IgD-negative memory B cell (primary cell): ENCODE measurements around the gene DDR2. TPM values are rescaled to one million over a fixed set of nuclear protein-coding genes. Genes with fewer than 3 reads are reported as not detected.

Experiments
- H3K27ac Mint-ChIP-seq, 3 donors: one replicate each; pipeline ENCODE4 v1.8.0; 2020 to 2022; ENCODE audit warnings: mild to moderate bottlenecking in 3 of 3, mixed read lengths in 3 of 3, moderate library complexity in 1 of 3
- H3K27me3 Mint-ChIP-seq: one replicate; pipeline ENCODE4 v1.8.0; 2021; ENCODE audit warnings: mixed read lengths
- H3K36me3 Mint-ChIP-seq: one replicate; pipeline ENCODE4 v1.8.0; 2020; ENCODE audit warnings: mild to moderate bottlenecking, mixed read lengths
- H3K4me1 Mint-ChIP-seq, 3 donors: one replicate each; pipeline ENCODE4 v1.8.0; 2020 to 2022; ENCODE audit warnings: mixed read lengths in 3 of 3, mild to moderate bottlenecking in 1 of 3
- H3K4me3 Mint-ChIP-seq, 4 donors: one replicate each; pipeline ENCODE4 v1.8.0; 2020 to 2022; ENCODE audit warnings: mild to moderate bottlenecking in 4 of 4, mixed read lengths in 4 of 4, moderate library complexity in 3 of 4
- H3K9me3 Mint-ChIP-seq, 3 donors: one replicate each; pipeline ENCODE4 v1.8.0; 2020 to 2021; ENCODE audit warnings: mixed read lengths in 3 of 3, mild to moderate bottlenecking in 1 of 3
- polyA plus RNA-seq: library from polyadenylated mRNA; unstranded; fragments of 300-500 nt; fragmentation: Illumina TruSeq; gene quantifications from one replicate; pipeline ENCODE4 v1.2.3, GENCODE V29; 2021

DDR2 gene
- polyA plus RNA-seq, 1 donor from 2014 or later, result 0.43 TPM

GRCh38 chr1:162691999-162692575 is 59.8 kb downstream of the DDR2 start:
- H3K27me3 Mint-ChIP-seq, result no peaks in the 10 kb centered on the region
- peaks cover 1% of the 10 kb centered on the region for H3K36me3 Mint-ChIP-seq
- H3K4me1 Mint-ChIP-seq, result peaks cover 0 to 2% (median 0%) of the 10 kb centered on the region in 3 donors
- no peak overlapping the region for H3K27ac Mint-ChIP-seq
- H3K9me3 Mint-ChIP-seq, result peaks cover 0 to 1% (median 0%) of the 10 kb centered on the region in 3 donors
- no peak overlapping the region for H3K4me3 Mint-ChIP-seq

GRCh38 chr1:162694911-162695310 is 62.6 kb downstream of the DDR2 start:
- Mint-ChIP-seq H3K4me1 (peaks cover 0 to 2% (median 0%) of the 10 kb centered on the region in 3 donors), H3K27ac (no peak overlapping the region), H3K27me3 (no peaks in the 10 kb centered on the region), H3K36me3 (peaks cover 1% of the 10 kb centered on the region), H3K9me3 (peaks cover 0 to 1% (median 0%) of the 10 kb centered on the region in 3 donors), H3K4me3 (no peak overlapping the region)

DNA sequence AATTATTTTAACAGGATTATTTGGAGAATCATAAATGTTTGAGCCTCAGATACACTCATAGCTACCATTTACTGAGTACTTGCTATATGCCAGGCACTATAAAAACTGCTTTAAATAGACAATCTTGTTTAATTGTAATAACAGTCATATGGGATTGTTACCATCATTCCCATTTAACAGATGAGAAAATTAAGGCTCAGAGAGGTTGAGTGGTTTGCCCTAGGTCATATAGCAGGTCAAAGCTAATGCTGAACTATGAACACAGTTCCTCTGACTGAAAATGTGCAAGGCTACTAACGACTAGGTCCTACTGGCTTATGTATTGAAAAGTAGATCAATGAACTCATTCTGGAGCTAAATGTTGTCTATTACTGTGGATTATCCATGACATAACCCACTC is 63.4 kb downstream of the DDR2 start:
- Mint-ChIP-seq H3K9me3 (peaks cover 0 to 1% (median 0%) of the 10 kb centered on the region in 3 donors), H3K27me3 (no peaks in the 10 kb centered on the region), H3K27ac (no peak overlapping the region), H3K36me3 (peaks cover 1% of the 10 kb centered on the region), H3K4me3 (no peak overlapping the region), H3K4me1 (peaks cover 0 to 2% (median 0%) of the 10 kb centered on the region in 3 donors)

GRCh38 chr1:162696286-162696862 is 64.1 kb downstream of the DDR2 start:
- no peak overlapping the region for H3K4me3 Mint-ChIP-seq
- no peaks in the 10 kb centered on the region for H3K27me3 Mint-ChIP-seq
- H3K27ac Mint-ChIP-seq, result no peak overlapping the region
- peaks cover 1% of the 10 kb centered on the region for H3K36me3 Mint-ChIP-seq
- no peaks in the 10 kb centered on the region for H3K4me1 Mint-ChIP-seq
- peaks cover 0 to 1% (median 0%) of the 10 kb centered on the region in 3 donors for H3K9me3 Mint-ChIP-seq

DNA sequence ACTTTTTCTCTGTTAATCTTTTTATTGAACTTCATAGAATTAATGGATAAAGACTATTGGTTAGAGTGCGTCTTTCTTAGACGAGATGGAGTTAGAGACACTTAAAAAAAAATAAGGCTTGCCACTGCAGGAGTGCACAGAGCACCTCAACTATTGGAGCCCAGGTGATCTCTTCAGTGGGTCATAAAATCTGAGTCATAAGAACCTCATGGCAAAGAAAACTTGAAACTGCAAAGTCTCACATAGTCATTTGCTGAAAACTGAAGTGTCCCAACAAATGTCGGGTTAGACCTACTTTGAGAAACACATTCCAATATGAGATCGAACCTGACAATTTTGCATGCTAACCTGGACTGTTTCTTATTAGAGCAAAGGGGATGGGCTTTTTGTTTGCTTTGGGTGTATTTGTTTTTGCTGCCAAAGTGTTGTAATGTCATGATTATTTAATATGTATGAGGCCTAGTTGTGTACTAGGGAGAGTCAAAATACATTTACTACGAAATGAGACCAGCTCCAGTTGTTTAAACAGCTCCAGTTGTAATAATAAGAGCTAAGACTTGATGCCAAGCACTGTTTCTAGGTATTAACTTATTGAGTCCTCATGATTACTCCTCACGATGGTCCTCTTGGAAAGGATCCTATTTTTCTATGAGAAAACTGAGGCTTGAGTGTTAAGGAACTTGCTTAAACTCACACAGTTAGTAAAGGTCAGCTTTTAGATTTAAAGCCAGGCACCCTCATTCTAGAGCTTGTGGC is 65.1 kb downstream of the DDR2 start:
- Mint-ChIP-seq H3K36me3 (peaks cover 1% of the 10 kb centered on the region), H3K4me1 (no peaks in the 10 kb centered on the region), H3K27ac (no peak overlapping the region), H3K4me3 (no peak overlapping the region), H3K27me3 (no peaks in the 10 kb centered on the region), H3K9me3 (peaks cover 0 to 1% (median 0%) of the 10 kb centered on the region in 3 donors)

DNA sequence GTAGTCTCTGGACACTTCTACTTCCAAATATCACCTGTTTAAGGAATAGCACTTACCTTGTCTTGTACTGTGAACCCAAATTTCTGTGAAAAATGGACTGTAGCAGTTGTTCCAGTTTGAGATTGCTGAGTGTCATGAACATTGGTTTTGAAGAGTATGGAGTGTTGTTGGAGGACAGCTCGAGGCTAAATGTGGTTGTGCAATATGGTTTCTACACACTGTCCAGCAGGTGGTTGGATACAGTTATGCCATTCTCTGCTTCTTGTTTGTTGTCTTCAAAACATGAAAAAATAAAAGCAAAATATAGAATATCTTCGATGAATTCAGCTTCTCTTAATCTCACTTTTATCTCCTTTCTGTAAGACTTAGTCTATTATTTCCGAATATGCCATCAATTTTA is 67.1 kb downstream of the DDR2 start:
- Mint-ChIP-seq H3K4me1 (no peaks in the 10 kb centered on the region), H3K9me3 (peaks cover 0 to under 1% (median 0%) of the 10 kb centered on the region in 3 donors), H3K27me3 (no peaks in the 10 kb centered on the region), H3K36me3 (no peaks in the 10 kb centered on the region), H3K27ac (no peak overlapping the region), H3K4me3 (no peak overlapping the region)

DNA sequence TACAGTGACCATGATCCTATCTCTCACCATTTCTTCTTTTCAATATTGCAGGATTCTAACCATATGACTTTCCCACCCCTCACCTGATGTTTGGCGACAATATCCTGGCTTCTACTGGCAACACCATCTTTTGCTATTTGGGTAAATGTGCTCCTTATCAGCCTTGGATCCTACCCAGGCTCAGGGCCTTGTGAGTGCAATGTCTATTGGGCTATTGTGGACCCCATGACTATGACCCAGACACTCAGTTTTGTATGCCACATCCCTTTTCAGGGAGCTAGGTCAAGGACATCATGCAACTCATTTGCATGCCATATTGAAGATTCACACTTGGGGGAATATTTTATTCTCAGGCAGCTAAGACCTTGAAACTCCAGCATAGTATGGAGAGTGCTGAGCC is 67.9 kb downstream of the DDR2 start:
- H3K27me3 Mint-ChIP-seq, result no peaks in the 10 kb centered on the region
- no peak overlapping the region for H3K27ac Mint-ChIP-seq
- H3K36me3 Mint-ChIP-seq, result no peaks in the 10 kb centered on the region
- H3K4me3 Mint-ChIP-seq, result no peak overlapping the region
- H3K9me3 Mint-ChIP-seq, result no peaks in the 10 kb centered on the region
- H3K4me1 Mint-ChIP-seq, result no peaks in the 10 kb centered on the region

GRCh38 chr1:162701286-162701685 is 69.0 kb downstream of the DDR2 start:
- Mint-ChIP-seq H3K4me3 (no peak overlapping the region), H3K27ac (no peak overlapping the region), H3K9me3 (no peaks in the 10 kb centered on the region), H3K36me3 (no peaks in the 10 kb centered on the region), H3K27me3 (no peaks in the 10 kb centered on the region), H3K4me1 (no peaks in the 10 kb centered on the region)

- H3K4me1 Mint-ChIP-seq, result no peaks in the 10 kb centered on the region
- no peaks in the 10 kb centered on the region for H3K9me3 Mint-ChIP-seq
- no peaks in the 10 kb centered on the region for H3K36me3 Mint-ChIP-seq
- H3K4me3 Mint-ChIP-seq, result no peak overlapping the region
- no peaks in the 10 kb centered on the region for H3K27me3 Mint-ChIP-seq
- no peak overlapping the region for H3K27ac Mint-ChIP-seq
Measured at GRCh38 chr1:162702628-162703027, 70.4 kb downstream of the DDR2 start.

DNA sequence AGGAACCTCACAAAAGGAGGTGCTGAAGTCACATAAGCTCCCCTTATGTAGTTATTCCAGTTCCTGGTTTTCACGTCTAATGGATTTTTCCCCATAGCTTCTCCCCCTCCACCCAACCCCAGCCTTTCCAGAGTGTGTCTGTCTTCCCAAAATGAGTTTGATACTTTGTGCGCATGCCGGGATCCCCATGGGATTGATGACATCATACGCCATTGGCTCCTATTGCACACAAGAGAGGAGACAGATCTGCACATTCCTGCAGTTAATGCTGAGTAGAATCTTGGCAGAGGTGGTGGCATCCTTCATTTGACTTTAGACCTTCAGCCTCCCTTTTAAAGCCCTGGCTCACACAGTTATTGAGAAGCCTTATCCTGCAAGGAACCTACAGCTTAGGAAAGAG is 71.4 kb downstream of the DDR2 start:
- Mint-ChIP-seq H3K27ac (no peak overlapping the region), H3K4me3 (no peak overlapping the region), H3K9me3 (no peaks in the 10 kb centered on the region)

GRCh38 chr1:162704673-162705424 is 72.6 kb downstream of the DDR2 start:
- Mint-ChIP-seq H3K27ac (no peak overlapping the region), H3K4me1 (no peaks in the 10 kb centered on the region)

More for the DNA sequence above, 71.4 kb downstream of the DDR2 start:
- H3K27me3 Mint-ChIP-seq, result no peaks in the 10 kb centered on the region
- H3K36me3 Mint-ChIP-seq, result no peaks in the 10 kb centered on the region
- H3K4me1 Mint-ChIP-seq, result no peaks in the 10 kb centered on the region

GRCh38 chr1:162706003-162706402 is 73.7 kb downstream of the DDR2 start:
- no peak overlapping the region for H3K27ac Mint-ChIP-seq
- H3K4me1 Mint-ChIP-seq, result no peaks in the 10 kb centered on the region
- no peak overlapping the region for H3K4me3 Mint-ChIP-seq
- H3K27me3 Mint-ChIP-seq, result peaks cover 1% of the 10 kb centered on the region
- H3K36me3 Mint-ChIP-seq, result no peaks in the 10 kb centered on the region
- no peaks in the 10 kb centered on the region for H3K9me3 Mint-ChIP-seq

More at GRCh38 chr1:162704673-162705424, 72.6 kb downstream of the DDR2 start:
- Mint-ChIP-seq H3K4me3 (no peak overlapping the region), H3K9me3 (no peaks in the 10 kb centered on the region), H3K27me3 (peaks cover under 1% of the 10 kb centered on the region), H3K36me3 (no peaks in the 10 kb centered on the region)

GRCh38 chr1:162706606-162707005 is 74.3 kb downstream of the DDR2 start:
- H3K4me1 Mint-ChIP-seq, result no peaks in the 10 kb centered on the region
- peaks cover 1% of the 10 kb centered on the region for H3K27me3 Mint-ChIP-seq
- H3K9me3 Mint-ChIP-seq, result no peaks in the 10 kb centered on the region
- H3K27ac Mint-ChIP-seq, result no peak overlapping the region
- H3K36me3 Mint-ChIP-seq, result no peaks in the 10 kb centered on the region
- H3K4me3 Mint-ChIP-seq, result no peak overlapping the region

DNA sequence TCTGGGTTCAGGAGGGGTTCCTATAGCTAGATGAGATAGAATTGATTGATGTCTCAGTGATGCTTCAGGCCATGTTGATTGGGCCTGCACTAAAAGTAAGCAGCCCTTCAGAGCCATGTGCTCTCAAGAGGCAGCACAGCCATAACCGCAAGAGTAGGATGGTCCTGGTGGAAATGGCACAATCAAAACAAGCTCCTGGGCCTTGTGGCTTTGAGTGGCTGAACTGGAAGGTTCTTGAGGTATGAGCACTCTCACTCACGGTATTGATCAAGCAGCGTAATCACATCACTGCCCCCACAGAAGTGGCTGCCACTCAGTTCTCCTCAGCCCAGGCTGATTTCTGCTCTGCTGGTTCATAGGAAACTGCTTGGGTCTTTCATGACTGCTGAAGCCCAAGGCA is 76.0 kb downstream of the DDR2 start:
- Mint-ChIP-seq H3K36me3 (no peaks in the 10 kb centered on the region), H3K27ac (no peak overlapping the region), H3K27me3 (peaks cover 1% of the 10 kb centered on the region), H3K4me1 (no peaks in the 10 kb centered on the region), H3K9me3 (no peaks in the 10 kb centered on the region), H3K4me3 (no peak overlapping the region)
